Ovary (tissue), 3 donors: ENCODE results near the gene MZT2B.
"Not testable (repeated sequence)": the region's sequence is repeated elsewhere in the genome, so short reads cannot be mapped to it uniquely, and the experiment has no call there.

Experiments used
- EP300 ChIP-seq: sonication (generic); formaldehyde crosslinking; IDR thresholded peaks from one replicate; pipeline ENCODE4 v1.6.1; 2017; ENCODE audit warnings: antibody characterized with exemption
- POLR2A ChIP-seq: fragments of 450-650 bp; IDR thresholded peaks from one replicate; pipeline ENCODE4 v1.6.1; 2017; ENCODE audit warnings: antibody characterized with exemption, mild to moderate bottlenecking, moderate library complexity
- TF ChIP-seq, protein P1 (sequence below), 3 donors: fragments of 450-650 bp in 2 of 3; fragments of 200-600 bp in 1 of 3; IDR thresholded peaks; one replicate each; pipeline versions ENCODE4 v1.5.1 to v1.8.0; 2016 to 2022; ENCODE audit warnings: antibody characterized with exemption in 3 of 3, mild to moderate bottlenecking in 1 of 3
- donor health status: DM: no; HTN: no; CAD: no.

DNA sequence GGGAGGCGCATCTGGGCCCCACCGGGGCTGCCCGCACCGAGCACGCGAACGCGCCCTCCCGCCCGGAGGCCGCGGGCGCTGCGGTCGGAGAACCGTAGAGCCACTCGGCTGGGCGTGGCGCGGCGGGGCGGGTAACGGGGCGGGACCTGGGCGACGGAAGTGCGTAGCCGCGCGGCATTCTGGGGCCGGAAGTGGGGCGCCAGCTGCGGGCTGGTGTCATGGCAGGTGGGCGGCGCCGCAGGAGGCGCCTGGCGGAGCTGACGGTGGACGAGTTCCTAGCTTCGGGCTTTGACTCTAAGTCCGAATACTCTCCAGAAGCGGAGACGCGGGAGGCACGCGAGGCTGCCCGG, 47.1 kb downstream of the MZT2B start:
- TF ChIP-seq EP300, POLR2A: not testable (repeated sequence)
- TF ChIP-seq, protein P1, sequence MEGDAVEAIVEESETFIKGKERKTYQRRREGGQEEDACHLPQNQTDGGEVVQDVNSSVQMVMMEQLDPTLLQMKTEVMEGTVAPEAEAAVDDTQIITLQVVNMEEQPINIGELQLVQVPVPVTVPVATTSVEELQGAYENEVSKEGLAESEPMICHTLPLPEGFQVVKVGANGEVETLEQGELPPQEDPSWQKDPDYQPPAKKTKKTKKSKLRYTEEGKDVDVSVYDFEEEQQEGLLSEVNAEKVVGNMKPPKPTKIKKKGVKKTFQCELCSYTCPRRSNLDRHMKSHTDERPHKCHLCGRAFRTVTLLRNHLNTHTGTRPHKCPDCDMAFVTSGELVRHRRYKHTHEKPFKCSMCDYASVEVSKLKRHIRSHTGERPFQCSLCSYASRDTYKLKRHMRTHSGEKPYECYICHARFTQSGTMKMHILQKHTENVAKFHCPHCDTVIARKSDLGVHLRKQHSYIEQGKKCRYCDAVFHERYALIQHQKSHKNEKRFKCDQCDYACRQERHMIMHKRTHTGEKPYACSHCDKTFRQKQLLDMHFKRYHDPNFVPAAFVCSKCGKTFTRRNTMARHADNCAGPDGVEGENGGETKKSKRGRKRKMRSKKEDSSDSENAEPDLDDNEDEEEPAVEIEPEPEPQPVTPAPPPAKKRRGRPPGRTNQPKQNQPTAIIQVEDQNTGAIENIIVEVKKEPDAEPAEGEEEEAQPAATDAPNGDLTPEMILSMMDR (IDR thresholded peaks at IDR 0.05): not testable (repeated sequence)
